CD4-positive, alpha-beta T cell treated with Interleukin-15 for 4 hours (primary cell): ENCODE data around the gene FBXL13.
"Not testable (repeated sequence)": the region's sequence is repeated elsewhere in the genome, so short reads cannot be mapped to it uniquely, and the experiment has no call there.

ENCODE experiments used
- DNase-seq: peaks from one replicate; pipeline ENCODE4 v3.0.0-alpha.2; 2020; ENCODE audit warnings: low spot score

FBXL13 gene

GRCh38 chr7:102859084-102859798, 215.4 kb downstream of the FBXL13 start:
- no peak for DNase-seq

DNA sequence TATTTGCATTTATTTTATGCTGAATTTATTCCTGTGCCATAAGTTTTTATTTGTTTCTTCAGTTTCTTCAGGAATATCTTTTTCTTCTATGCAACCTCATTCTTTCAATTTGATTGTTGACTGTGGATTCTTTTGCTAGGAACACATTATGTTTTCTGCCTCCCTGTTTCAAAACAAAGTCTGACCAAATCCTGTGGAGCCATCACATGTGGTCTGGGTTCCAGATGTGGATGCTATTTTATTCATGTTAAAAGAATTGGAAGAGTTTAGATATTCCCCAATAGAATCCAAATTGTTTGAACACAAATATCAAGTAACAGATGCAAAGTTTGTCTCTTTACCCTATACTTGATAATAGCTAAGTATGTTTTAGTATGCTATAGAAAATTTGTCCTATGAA, 218.6 kb downstream of the FBXL13 start:
- no peak for DNase-seq

GRCh38 chr7:102849538-102849937, 225.1 kb downstream of the FBXL13 start:
- DNase-seq, result no peak

DNA sequence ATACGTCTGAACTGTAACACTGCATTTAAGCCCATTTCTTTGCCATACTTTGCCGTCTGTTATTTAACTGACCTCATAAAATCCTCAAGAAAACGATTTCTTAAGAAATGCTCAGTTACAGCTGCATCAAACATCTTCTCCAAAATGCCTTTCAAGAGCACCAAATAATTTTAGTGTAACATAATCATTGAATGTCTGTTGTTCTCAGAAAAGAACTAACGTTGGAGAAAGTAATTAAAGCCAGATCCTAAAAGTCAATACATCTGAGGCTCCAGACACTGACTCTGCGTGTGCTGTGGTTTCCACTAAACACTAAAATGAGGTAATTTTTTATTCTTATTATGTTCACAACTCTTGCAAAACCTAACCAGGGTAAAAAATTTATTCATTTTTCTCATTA, 225.5 kb downstream of the FBXL13 start:
- no peak for DNase-seq

DNA sequence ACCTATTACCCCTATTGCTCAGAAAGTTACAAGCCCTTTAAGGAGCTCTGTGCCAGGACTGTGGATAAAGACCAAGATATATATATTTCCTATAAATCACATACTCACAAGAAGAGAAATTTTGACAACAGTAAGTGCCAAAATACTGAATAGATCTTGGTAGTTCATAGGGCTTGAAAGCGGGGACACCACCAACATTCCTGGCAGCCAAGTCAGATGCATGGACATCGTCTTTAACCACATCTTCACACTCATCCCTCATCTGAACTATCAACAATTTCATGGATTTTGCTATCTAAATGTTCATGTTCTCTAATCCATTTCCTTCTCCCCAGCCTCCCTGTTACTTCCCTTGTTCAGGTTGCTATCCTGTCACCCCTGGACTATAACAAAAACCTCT, 229.2 kb downstream of the FBXL13 start:
- DNase-seq, result no peak

DNA sequence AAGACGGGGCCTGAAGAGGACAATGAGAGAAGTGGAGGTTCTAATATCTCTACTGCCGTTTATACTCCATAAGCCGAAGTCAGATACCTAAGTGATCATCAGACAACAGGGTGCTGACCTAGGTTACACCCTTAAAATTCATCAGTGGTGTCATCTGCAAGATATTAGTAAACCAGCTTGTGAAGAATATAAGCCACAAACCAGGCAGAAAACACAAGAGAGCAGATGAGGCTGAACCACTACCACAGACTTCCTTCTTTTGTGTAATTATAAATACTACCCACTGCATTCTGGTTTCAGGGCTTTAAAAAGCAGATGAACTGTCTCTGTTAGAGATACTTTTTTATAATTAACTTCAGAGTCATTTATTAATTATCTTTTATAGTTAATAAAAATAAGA, 230.7 kb downstream of the FBXL13 start:
- DNase-seq, result no peak

DNA sequence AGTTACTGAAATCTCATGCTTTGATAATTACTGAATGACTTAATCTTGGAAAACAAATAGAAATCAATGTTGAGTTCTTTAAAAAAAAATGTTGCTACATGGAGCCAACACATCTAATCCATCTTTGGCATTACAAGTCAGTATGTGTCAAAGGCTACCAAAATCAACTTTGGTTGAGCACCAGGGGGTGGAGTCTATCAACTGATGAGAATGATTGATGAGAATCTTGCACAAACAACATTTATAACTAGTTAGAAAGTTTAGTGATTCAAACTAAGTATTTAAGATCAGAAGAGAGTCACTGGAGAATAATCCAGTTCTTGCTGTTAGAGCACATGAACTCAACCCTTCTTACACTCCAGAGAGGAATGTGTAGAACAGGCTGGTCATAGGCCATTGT, 232.3 kb downstream of the FBXL13 start:
- no peak for DNase-seq

GRCh38 chr7:102841290-102841689, 233.3 kb downstream of the FBXL13 start:
- DNase-seq, result no peak

- DNase-seq, result no peak
These were observed 234.2 kb downstream of the FBXL13 start for GRCh38 chr7:102840404-102840803.

DNA sequence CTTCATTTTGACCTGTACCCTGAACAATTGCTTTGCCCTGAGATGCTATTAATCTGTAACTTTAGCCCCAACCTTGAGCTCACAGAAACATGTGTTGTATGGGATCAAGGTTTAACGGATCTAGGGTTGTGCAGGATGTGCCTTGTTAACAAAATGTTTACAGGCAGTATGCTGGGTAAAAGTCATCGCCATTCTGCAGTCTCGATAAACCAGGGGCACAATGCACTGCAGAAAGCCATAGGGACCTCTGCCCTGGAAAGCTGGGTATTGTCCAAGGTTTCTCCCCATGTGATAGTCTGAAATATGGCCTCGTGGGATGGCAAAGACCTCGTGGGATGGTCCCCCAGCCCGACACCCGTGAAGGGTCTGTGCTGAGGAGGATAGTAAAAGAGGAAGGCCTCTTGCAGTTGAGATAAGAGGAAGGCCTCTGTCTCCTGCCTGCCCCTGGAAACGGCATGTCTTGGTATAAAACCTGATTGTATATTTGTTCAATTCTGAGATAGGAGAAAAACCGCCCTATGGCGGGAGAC, 236.0 kb downstream of the FBXL13 start:
- not testable (repeated sequence) for DNase-seq

DNA sequence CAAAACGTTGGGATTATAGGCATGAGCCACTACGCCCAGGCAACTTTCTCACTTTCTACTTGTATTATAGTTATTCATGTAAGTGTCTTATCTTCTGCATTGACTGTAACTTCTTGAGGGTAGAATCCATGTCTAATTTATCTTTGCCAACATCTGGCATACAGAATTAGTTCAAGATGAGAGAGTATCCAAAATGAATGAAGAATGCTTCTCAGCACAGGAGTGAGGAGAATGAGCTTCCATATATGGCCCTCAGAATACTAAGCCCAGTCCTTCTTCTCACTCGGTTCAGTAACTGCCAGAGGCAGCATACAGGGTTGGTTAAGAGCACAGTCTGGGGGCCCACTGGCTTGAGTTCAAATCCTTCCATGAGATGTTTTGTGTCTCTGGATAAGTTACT, 236.8 kb downstream of the FBXL13 start:
- DNase-seq, result no peak

- no peak for DNase-seq
These were observed 237.6 kb downstream of the FBXL13 start for GRCh38 chr7:102836977-102837376.

DNA sequence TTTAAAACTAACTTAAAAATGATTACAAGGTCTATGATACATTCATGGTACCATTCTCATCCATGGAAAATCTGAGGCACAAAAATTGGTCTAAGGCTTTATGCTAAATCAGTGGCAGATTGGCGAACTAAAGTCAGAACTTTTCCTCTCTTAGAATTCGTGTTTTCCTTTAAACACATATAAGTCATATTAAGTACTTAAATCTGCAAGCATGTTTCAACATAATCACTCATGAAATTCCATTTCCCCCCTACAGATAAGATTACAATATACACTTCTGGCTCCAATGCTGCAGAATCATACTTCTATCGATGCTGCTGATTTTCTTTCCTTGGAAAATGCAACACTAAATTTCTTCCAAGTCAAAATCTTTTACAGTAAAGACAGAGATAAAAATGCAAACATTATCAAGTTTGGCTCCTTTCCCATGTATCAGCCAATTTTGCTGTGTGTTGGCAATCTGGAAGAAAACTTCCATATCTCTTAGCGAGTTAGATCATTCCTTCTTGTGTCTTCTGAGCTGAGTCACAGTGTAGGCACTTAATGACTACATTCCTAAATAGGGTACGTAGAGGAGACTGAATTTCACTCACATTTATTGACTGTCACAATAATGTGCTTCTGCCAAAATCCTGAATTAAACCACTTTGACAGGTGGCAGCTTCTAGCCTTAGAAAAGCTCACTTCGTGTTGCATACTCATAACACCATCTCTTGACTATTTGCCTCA, 238.2 kb downstream of the FBXL13 start:
- no peak for DNase-seq

DNA sequence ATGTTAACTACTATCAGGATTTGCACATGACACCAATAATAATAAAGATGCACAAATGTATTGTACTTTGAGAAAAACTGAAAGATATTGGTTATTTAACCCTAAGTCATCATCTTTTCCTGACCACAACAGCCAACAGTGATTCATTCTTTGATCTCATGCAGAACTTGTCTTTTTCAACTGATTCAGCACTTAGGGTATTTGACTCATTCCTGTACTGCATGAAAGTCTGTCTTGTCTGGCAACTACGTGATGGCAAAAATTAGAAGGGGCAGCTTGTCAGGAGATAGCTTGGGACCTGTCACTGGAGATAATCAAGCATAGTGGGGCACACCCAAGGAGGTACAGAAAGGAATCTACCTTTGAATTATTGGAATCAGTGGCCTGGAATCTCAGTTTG, 239.6 kb downstream of the FBXL13 start:
- DNase-seq, result no peak

- no peak for DNase-seq
These were observed 240.1 kb downstream of the FBXL13 start for GRCh38 chr7:102834466-102834865.

DNA sequence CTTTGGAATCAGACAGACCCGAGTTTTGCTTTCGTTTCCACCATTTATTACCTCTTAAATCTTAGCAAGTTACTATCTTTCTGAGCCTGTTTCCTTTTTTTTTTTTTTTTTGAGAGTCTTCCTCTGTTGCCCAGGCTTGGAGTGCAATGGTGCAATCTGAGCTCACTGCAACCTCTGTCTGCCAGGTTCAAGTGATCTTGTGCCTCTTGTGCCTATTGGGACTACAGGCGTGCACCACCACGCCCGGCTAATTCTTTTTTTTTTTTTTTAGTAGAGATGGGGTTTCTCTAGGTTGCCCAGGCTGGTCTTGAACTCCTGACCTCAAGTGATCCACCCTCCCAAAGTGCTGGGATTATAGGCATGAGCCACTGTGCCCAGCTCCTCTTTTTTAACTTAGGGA, 241.3 kb downstream of the FBXL13 start:
- no peak for DNase-seq

GRCh38 chr7:102832674-102833073, 241.9 kb downstream of the FBXL13 start:
- DNase-seq, result no peak

GRCh38 chr7:102830197-102830596, 244.4 kb downstream of the FBXL13 start:
- no peak for DNase-seq

DNA sequence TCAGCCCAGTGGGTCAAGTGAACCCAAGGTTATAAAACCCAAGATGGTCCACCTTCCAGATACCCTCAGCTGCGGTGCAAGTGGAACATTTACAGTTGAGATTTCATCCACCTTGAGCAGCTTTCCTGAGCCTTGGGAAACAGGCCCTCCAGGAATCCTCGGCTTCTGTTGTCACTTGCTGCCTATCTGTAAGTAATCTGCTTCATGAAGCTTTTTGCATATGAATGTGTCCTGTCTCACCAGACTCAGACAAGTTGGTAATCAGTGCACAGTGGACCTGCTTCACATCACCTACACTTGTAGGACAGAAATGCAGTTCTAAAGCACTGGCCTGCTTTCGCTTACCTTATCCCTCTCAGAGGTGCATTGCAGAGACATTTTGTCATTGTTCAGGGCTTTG, 245.5 kb downstream of the FBXL13 start:
- no peak for DNase-seq

GRCh38 chr7:102828286-102828685, 246.3 kb downstream of the FBXL13 start:
- DNase-seq, result no peak

GRCh38 chr7:102823390-102824119, 251.0 kb downstream of the FBXL13 start:
- DNase-seq, result no peak

DNA sequence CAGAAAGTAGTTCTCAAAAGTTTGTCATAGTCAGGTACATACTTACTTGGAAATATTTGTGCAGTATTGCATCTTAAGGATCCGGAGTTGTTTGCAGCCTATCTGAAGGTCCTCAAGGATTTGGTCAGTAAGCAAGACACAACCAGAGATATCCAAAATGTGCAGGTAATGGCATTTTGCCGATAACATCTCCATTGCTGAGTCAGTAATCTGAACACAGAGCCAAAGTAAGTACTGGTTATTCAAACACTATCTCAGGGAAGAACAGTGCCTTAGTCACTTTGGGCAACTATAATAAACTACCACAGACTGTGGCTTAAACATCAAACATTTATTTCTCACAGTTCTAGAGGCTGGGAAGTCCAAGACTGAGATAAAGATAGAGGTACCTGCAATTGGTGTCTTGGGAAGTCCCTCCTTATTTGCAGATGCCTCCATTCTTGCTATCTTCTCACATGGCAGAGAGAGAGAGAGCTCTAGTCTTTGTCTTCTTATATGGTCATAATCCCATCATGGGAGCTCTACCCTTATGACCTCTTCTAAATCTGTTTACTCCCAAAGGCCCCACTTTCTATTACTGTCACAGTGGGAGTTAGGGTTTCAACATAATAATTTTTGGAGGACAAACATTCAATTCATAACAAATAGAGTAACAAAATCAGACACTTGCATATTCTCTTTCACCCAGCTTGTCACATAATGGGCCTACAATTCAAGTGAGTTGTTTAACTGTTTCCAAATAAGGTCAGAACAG, 252.4 kb downstream of the FBXL13 start:
- no peak for DNase-seq
